Activated gamma-delta T cell treated with Interleukin-2 at 50 U/mL for 16 hours (primary cell): Measurements from ENCODE around the gene SRD5A1.

Experiments used
- DNase-seq: peaks from one replicate; pipeline ENCODE4 v3.0.0-alpha.2; 2020

Gene SRD5A1

DNA sequence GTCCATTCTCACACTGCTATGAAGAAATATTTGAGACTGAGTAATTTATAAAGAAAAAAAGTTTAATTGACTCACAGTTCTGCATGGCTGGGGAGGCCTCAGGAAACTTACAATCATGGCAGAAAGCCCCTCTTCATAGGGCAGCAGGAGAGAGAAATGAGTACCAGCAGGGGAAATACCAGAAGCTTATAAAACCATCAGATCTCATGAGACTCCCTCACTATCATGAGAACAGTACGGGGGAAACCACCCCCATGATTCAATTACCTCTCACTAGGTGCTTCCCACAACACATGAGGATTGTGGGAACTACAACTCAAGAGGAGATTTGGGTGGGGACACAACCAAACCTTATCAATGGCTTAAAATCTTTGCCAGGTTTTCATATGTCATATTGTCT is 59.7 kb downstream of the SRD5A1 start:
- no peak for DNase-seq

DNA sequence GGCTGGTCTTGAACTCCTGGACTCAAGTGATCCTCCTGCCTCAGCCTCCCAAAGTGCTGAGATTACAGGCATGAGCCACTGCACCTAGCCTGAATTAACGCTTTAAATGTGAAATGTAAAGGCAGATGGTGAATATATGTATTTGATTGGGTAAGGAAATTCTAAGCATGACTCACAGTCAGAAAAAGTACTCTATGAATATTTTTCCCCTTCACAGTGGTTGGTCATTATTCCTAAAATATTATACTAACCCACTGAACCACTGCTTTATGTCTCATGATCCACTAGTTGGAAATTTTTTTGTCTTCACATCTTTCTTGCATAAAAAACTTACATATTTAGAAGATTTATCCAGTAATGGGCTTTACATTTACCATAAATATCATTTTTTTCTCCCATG is 65.5 kb downstream of the SRD5A1 start:
- no peak for DNase-seq

DNA sequence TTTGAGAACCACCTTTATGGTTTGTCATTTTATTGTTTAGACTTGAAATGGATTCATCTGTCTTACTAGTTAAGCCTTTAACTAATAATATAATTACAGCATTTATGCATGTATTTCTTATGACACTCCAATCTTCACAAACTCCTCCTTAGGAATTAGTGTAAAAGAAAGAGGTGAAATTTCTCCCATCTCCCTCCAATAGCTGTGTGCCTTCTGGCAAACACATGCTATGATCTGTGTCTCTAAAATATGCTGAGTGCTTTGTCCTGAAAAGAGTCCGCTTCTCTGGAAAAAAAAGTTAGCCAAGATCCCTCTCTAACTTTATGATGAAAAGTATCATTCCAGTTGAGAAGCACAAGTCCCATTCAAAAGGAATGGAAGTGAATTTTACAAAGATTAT is 66.1 kb downstream of the SRD5A1 start:
- no peak for DNase-seq

DNA sequence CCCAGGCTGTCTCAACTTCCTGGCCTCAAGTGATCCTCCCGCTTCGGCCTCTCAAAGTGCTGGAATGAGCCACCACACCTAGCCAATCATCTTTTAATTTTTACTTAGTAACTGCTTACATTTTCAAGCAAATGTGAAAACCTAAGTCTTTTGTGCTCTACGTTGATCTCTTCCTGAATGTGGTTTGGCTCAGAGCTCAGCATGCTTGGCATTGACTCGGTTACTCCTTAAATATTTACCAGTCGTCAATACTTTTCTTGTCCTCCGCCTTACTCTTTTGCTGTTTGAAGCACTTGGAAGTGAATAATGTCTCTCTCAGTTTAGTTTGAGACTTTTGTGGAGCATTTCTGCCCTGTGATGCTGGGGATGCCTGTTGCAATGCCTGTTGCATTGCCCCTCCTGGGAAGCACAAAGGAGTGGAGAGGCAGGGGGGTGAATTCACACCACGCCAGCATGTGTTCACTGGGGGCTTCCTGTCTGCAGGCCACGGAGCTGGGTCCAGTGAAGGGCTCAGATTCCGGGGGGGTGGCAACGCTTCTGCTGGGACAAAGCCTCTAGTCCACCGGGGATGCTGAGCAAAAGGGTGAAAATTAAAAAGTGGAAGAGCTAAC is 66.9 kb downstream of the SRD5A1 start:
- no peak for DNase-seq

DNA sequence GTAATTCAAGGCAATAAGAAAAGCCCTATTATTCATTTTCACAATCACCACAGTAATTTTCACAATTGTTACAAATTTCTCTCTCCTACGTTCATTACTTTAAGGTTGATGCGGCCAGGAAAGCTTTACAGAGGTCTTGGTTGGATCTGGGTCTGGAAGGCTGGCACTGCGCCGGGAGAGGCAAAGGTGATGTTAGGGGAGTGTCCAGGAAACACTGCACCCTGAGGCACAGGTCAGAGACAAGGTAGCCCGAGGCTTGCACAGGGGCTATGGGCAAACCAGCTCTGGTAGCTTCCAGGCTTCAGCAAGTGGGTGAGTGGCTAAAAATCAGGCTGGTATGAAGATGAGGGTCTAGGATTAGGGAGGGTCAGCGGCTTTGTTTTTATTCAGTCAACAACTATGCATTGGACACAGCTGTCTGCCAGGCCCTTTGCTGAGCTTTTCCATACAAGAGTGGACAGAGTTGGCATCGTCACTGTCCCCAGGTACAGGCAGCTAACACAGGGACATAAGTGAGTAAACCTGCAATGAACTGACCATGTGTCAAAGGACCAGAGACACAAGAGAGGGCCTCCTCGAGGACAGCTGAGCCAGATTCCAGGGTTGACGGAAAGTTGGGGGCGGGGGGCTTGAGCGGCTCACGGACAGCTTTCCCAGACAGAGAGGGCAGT is 67.6 kb downstream of the SRD5A1 start:
- no peak for DNase-seq

DNA sequence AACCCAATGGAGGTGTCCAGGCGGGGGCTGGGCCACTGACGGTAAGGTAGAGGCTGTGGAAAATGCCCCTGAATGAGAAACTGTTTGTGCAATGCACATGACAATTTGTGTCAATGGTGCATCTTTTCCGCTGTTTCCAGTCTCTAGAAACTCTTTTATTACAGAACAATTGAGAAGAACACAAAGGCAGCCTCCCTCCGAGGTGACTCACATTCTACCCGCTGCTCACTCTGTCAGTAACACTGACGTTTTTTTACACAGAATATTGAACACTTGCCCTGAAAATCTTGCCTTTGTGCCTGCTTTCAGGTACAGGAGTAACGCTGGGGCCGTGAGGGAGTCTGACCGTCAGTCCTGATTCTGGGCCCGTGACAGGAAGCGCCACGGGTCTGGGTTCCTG is 68.3 kb downstream of the SRD5A1 start:
- DNase-seq: no peak

DNA sequence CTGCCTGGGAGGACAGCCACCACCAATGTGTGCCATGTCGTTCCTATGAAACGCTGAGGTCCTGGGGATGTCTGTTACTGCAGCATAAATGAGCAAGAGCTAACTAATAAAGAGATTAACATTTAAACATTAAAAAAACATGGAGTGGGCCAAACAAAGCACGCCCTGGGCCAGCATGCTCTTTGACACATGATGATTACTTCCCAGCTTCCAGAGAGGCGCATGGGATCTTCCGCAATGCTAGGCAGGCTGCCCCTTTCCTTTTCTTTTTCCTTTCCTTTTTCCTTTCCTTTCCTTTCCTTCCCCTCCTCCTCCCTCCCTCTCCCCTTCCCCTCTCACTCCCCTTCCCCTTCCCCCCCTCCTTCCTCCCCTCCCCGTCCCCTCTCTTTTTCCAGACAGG is 69.4 kb downstream of the SRD5A1 start:
- no peak for DNase-seq

DNA sequence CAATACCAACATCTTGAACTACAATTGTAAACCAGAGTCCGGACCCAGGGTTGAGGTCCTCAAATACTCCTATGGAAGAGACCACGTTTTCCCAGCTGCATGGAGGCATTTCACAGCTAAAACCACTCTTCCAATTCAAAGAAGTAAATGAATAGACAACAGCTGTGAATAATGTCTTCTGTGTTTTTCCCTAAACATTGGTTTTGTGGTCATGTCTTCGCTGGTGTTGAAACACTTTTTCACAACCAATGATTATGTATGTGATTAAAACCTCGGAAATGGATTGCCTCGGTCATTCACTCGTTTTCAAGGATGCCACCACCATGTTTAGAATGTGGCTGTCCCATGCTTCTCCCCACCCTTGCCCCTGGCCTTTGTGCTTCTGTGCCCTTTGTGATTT is 70.6 kb downstream of the SRD5A1 start:
- DNase-seq: no peak

DNA sequence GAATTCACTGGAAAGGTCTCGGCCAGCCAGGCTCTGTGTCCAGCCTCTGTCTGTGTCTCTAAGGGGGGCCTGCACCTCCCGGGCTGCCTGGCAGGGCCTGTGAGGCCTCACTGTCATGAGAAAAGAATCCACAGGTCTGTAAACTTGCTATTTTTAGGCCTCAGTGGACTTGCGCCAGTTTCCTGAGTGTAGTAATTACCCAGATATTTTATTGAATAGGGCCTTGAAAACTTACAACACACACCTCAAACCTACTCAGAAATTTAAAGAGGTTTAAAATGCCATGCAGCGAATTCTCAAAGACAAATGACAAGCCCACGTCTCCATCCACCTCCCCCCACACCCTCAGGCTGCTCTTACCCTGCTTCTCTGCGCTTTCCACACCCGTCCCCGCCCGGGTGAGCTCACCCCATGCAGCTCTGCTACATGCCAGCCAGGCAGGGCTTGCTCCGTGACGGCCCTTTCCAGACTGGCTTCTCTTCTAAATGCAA is 71.2 kb downstream of the SRD5A1 start:
- no peak for DNase-seq

DNA sequence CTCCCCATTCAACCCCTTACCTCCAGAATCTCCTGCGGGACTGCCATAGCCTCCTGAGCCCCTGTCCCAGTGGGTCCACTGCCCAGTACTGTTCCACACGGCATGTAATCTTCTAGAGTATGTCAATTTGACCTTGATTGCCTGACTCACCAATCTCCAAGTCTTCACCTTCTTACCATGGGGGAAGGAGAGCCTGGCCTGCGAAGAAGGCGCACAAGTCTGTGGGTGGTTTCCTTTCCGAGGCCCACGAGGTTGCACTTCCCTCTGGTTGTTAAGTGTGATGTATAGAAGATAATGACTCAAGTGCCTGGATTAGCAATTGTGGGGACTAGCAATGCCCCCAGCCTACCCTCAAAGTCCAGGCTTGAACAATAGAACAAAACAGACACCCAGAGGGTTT is 71.8 kb downstream of the SRD5A1 start:
- DNase-seq: no peak

DNA sequence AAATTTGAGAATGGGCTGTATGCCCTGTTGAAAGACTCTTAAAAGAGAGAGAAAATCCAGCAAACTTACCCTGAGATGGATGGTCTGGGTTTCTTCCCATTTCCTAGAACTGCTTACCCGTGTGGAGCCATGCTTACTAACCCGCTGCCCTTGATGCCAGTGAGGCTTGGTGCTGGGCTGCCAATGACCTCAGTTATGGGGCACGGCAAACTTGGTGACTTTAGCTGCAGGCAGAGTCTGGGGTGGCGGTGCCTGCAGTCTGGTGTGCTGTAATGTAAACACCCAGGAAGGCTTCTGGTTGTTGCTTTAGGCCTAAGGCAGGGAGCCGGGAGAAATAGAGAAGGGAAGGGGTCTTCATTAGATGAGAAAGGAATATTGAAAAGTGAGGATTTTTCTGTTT is 72.7 kb downstream of the SRD5A1 start:
- no peak for DNase-seq

DNA sequence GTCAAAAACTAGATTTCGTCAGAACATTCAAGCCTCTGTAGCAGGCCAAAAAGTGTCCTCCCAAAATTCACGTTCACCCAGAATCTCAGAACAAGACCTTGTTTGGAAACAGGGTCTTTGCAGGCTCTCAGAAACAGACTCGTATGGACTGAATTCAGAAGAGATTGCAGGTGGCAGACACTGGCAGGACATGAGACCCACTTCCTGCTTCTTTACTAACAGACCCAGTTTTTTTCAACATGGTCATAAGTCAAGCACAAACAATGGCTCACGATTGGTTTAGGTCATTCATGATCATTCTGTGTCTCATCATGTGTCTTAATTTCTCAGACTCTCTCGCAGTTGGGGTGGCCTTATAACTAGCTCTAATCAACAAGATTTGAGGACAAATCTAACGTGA is 74.6 kb downstream of the SRD5A1 start:
- DNase-seq: no peak

DNA sequence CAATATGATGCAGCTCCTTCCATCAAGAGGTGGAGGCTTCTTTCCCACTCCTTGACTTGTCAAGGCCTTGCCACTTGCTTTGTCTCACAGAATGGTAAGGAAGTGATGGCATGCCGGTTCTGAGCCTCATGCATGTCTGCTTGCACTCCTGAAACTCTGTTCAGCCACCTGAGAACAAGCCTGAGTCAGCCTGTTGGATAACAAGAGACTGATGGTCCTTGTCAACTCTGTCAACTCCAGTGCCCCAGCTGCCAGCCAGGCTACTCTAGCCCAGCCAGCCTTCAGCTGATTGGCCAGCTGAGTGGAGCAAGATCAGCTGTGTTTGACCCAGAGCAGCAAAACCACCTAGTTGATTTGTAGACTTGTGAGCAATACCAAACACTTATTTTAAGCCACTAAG is 75.6 kb downstream of the SRD5A1 start:
- DNase-seq: no peak

DNA sequence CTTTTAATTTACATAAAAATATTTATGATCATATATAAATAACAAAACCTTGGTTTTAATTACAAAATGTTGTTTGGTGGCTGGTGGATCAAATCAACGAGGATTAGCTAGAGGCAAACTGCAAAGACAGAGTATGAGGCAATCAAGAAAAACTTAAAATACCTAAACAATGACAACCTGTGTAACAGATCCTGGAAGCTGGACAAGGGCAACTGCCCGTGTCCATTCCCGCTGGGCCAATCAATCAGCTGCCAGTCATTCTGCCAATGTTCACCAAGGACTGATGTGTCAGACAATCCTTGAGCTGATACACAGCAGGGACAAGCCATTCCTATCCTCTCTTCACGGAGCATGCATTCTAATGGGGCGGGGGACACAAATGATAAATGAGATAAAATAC is 76.8 kb downstream of the SRD5A1 start:
- no peak for DNase-seq

DNA sequence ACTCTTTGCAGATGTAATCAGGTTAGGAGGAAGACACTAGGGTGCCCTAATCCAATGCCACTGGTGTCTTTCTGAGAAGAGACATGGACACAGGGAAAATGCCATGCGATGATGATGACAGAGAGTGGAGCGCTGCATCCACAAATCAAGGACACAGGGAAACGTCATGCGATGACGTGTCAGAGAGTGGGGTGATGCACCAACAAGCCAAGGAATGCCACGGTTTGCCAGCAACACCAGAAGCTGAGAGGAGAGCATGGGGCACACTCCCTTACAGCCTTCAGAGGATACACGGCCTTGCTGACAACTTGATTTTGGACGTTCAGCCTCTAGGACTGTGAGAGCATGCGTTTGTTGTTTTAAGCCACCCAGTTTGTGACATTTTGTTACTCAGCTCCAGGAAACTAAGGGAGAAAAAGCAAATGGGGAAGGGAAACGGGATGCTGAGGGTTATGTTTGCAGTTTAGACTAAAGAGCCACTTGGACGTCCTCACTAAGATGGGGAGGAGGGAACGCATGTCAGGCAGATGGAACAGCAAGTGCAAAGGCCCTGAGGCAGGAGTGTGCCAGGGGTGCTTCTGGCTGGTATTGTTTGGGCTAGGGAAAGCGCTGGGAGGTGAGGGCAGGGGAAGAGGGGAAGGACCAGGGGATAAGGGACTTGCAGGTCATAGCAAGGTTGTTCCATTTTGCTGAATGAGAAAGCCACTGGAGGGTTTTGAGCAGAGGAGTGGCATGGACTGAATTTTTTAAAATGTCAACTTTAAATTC is 77.5 kb downstream of the SRD5A1 start:
- DNase-seq: no peak

DNA sequence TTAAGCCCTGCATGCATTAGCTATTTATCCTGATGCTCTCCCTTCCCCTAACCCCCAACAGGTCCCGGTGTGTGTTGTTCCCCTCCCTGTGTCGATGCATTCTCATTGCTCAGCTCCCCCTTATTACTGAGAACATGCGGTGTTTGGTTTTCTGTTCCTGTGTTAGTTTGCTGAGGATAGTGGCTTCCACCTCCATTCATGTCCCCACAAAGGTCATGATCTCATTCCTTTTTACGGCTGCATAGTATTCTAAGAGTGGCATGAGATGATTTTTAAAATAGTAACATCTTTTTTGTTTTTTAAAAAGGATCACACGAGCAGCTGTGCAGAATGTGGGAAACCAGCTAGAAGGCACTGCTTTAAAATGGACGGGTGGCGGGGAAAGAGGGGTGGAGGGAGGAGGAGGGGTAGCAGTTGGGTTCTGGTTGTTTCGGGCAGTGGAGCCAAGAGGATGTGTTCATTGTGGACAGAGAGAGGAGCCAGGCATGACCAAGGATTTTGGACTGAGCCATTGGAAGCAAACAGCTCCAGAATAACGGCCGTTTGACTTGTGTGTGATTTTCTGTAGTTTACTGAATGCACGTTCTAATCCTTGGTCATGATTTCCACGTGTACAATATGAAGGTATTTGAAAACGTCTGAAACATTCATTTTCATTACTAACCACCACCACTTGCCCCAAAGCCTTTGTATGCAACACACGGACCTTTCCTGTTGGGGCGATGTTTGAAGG is 78.3 kb downstream of the SRD5A1 start:
- no peak for DNase-seq

DNA sequence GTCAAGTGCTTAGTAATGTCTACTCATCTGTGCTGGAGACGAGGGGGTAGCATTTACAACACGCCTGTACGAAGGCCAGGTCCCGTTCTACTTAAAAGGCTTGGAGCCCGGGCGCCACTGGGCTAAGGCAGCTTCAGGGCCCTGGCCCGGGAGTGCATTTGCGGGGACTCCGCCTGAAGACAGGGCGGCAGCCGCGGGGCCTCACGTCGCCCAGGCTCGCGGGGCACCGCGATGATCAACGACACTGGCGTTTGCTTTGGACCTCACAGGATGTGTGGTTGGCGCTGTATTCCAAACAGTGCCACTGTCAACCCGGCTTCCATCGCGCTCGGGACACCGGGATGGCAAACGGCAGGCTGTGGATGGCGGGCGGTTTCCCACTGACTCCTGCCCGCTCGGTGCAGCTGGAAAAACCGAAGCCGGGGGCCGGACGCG is 78.9 kb downstream of the SRD5A1 start:
- peak; percentile 37 for DNase-seq

DNA sequence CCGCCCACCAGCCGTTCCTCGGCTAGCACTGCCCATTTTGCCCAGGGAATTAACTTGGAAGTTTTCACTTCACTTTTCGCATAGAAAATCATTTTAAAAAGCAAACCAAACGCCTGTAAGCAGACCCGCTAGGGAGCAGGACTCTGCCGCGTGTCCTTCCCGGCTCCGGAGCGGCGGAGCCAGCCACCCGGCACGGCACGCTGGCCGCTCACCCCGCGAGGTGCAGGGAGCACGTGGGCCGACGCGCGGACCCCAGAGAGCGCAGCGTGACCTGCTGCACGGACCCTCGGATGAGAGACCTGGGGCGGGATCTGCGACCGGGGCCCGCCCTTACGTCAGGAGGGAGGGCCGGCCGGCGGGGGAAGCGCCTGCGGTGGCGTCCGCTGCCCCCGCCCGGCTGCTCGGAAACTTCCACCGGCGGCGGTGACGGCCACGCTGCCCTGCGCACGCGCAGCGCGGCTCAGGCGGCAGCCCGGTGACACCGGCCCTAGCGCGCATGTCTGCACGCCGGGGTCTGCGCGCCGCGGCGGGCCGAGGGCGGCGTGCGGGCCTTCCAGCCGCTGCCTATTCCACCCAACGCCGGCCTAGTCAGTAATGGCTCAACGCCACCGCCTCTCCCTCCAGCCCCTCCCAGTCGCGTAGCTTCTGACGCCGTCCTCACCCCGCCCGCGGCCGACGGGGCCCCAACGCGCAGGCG is 79.5 kb downstream of the SRD5A1 start:
- peak; percentile 97 for DNase-seq

DNA sequence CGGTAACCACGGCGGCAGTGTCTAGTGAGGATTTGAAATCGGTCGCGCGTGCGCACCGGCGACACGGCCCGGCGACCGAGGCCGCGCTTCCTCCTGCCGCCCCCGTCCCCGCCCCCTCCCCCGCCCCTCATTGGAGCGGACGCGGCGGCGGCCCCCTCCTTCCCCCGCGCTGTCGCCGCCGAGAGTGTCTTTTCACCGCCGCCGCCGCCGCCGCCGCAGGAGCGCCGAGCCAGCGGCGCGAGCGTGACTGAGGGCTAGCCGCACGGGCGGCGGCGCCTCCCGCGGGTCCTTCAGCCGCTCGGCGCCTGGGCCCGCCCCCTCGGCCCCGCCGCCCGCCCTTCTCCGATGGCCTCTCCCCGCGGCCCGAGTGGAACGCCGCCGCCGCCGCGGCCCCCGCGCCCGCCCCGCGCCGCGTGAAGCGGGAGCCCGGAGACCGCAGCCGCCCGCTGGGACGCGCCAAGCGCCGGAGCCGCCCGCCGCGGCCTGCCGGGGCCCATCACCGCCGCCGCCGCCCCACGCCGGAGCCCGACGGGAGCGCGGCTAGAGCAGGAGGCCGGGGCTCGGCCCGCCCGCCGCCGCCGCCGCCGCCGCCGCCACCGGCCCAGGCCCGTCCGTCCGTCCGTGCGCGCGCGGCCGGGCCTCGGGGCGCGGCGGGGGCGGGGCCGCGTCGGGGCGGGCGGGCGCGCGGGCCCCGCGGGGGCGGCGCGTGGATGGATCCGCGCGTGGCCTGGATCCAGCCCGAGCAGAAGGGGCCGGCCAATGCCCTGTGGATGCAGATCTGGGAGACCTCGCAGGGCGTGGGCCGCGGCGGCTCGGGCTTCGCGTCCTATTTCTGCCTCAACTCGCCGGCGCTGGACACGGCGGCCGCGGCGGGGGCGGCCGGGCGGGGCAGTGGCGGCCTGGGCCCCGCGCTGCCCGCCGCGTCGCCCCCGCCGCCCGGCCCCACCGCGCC is 80.3 kb downstream of the SRD5A1 start, which contains the start of gene TENT4A:
TENT4A (plus strand) TSS at position 159 of the 952 bp plus-strand sequence; CDS start at position 711, 552 bp downstream.
- DNase-seq: no peak

DNA sequence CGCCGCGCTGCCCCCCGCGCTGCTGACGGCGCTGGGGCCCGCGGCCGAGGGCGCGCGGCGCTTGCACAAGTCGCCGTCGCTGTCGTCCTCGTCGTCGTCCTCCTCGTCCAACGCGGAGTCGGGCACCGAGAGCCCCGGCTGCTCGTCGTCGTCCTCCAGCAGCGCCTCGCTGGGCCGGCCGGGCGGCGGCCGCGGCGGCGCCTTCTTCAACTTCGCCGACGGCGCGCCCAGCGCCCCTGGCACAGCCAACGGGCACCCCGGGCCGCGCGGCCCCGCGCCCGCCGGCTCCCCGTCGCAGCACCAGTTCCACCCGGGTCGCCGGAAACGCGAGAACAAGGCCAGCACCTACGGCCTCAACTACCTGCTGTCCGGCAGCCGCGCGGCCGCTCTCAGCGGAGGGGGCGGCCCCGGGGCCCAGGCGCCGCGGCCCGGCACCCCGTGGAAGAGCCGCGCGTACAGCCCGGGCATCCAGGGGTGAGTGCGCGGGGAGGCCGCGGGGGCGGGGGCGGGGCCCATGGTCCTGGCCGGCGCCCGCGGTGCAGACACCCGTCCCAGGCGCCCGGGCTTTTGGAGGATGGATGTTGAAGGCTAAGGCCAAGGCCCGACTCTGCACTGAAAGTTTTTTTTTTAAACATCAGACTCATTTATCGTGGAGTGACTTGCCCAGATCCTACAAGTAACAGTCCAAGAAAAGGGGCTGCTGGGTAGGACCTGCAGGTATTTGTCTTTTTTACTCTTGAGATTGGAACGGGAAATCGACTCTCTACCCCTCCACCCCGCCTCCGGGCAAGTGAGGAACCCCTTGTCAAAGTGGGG is 81.2 kb downstream of the SRD5A1 start:
- no peak for DNase-seq

DNA sequence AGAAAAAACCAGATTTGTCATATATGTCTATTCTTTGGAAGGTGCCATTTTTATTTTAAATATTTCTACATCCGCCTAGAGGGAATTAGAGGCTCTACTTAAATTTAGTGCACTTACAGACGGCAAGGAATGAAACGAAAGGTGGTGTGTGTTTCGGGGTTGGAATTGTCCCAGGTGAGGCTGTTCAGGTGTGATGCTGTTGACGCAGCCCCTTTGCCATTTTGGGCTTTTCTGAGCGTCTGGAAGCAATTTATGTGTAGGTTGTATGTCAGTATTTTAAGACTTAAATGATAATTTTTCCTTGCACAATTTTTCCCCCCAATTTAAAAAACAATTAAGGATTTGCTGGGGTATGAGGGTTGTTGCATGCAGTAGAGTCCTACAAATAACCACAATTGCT is 82.0 kb downstream of the SRD5A1 start:
- no peak for DNase-seq
